Upper lobe of left lung (tissue), 6 donors: ENCODE results near the gene RASAL1. TPM values are rescaled to one million over a fixed set of nuclear protein-coding genes. Genes with fewer than 3 reads are reported as not detected.

Experiments used
- ATAC-seq, 2 donors: fragments of 200-7000 bp; cut with Tn5 transposase; one replicate each; pipeline ENCODE4 v1.9.1; 2022; ENCODE audit warnings: mild to moderate bottlenecking in 2 of 2, moderate library complexity in 2 of 2; ENCODE audit not compliant: low FRiP score in 2 of 2
- DNase-seq, 2 donors: peaks; one replicate each; pipeline ENCODE4 v3.0.0-alpha.2; 2019 to 2020
- H3K27ac ChIP-seq, 4 donors: fragments of 200-600 bp; sonication (generic); one replicate each; pipeline ENCODE4 v1.5.1; 2016 to 2019
- H3K27me3 ChIP-seq, 4 donors: fragments of 200-600 bp; sonication (generic); one replicate each; pipeline ENCODE4 v1.5.1; 2017 to 2019
- H3K36me3 ChIP-seq, 4 donors: fragments of 200-600 bp; sonication (generic); one replicate each; pipeline ENCODE4 v1.5.1; 2016 to 2019
- H3K4me1 ChIP-seq, 4 donors: fragments of 200-600 bp; sonication (generic); one replicate each; pipeline ENCODE4 v1.5.1; 2018 to 2019
- H3K4me3 ChIP-seq, 4 donors: fragments of 200-600 bp; sonication (generic); one replicate each; pipeline ENCODE4 v1.5.1; 2017 to 2019; ENCODE audit warnings: mild to moderate bottlenecking in 2 of 4, moderate library complexity in 1 of 4
- H3K9me3 ChIP-seq, 4 donors: fragments of 200-600 bp; sonication (generic); one replicate each; pipeline ENCODE4 v1.5.1; 2018 to 2019
- CTCF ChIP-seq, 6 experiments: fragments of 450-650 bp in 4 of 6; fragments of 200-600 bp in 2 of 6; sonication (generic) in 2 of 6; IDR thresholded peaks; one replicate each; pipeline ENCODE4 v1.5.1; 2016 to 2019; ENCODE audit warnings: antibody characterized with exemption in 6 of 6
- EP300 ChIP-seq, 4 donors: sonication (generic); formaldehyde crosslinking; IDR thresholded peaks; one replicate each; pipeline ENCODE4 v1.5.1; 2017; ENCODE audit warnings: antibody characterized with exemption in 4 of 4, control low read depth in 2 of 4
- POLR2A ChIP-seq, 4 donors: fragments of 450-650 bp; IDR thresholded peaks; one replicate each; pipeline ENCODE4 v1.5.1; 2016 to 2017; ENCODE audit warnings: antibody characterized with exemption in 4 of 4, mild to moderate bottlenecking in 2 of 4
- POLR2AphosphoS5 ChIP-seq, 2 donors: sonication (generic); formaldehyde crosslinking; IDR thresholded peaks; one replicate each; pipeline ENCODE4 v1.5.1; 2017; ENCODE audit warnings: antibody characterized with exemption in 2 of 2
- WGBS, 2 donors: methylation state at CpG; one replicate each; pipeline ENCODE4 v1.1.5; 2017 to 2018; 5-methylcytosine and 5-hydroxymethylcytosine counted together
- total RNA-seq, 6 donors: library from RNA; depleted of rRNA in 4 of 6; stranded (reverse); fragments of >200 nt in 4 of 6; gene quantifications; one replicate each; pipeline versions ENCODE4 v1.1.0 to v1.2.1, GENCODE V29; 2016 to 2021
- donor health status: DM: no; HTN: no; CAD: no; lungs with moderate emphysema.
- donor health status: DM: no; HTN: yes; CAD: no; lungs with severe emphysema.

Gene RASAL1
- total RNA-seq, 6 donors from 2014 or later: 0.27 to 4.2 (median 0.60) TPM; not detected in 3

GRCh38 chr12:113111247-113111646, 24.3 kb downstream of the RASAL1 start:
- H3K36me3 ChIP-seq: no peaks in the 10 kb centered on the region
- WGBS, 2 donors: 76 to 79% methylated on average over 3 of the region's 3 CpGs
- H3K4me3 ChIP-seq: no peak overlapping the region
- no peaks in the 10 kb centered on the region for H3K4me1 ChIP-seq
- DNase-seq (no peak), ATAC-seq (no peak)
- H3K27me3 ChIP-seq: no peaks in the 10 kb centered on the region
- H3K9me3 ChIP-seq: no peaks in the 10 kb centered on the region
- H3K27ac ChIP-seq: no peak overlapping the region
- TF ChIP-seq POLR2AphosphoS5 (IDR thresholded peaks at IDR 0.05) (no peak), EP300 (IDR thresholded peaks at IDR 0.05) (no peak), CTCF (IDR thresholded peaks at IDR 0.05) (no peak), POLR2A (IDR thresholded peaks at IDR 0.05) (no peak)

DNA sequence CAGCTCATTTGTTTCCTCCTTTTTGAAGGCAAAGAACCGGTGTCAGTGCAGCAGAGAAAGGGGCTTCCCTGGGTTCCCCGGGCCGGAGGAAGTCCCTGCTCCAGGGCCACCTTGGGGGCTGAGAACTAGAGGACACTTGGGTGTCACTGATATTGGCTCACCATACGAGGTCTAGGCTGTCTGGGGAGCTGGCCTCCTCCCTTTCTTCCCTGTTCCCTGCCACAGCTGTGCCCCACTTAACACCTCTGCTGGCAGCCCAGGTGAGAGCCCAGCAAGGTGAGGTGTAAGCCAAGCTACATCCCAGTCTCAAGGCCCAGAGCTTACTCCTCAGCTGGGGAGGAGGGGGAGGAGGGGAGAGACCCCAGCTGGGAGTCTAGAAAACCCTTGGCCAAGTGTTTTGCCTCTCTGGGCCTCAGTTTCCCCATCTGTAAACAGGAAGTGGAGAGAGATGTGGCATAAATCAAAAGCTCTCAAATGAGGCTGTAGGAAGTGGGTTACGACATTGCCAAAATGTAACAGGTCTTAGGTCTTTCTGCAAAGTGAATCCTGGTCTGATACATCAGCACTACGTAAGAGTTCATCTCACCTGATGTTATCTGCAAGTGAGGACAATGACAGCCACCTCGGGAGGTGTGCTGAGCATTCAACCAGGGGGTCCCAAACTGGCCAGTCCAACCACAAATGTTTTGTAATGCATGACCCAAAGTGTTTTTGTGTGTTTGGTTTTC, 25.5 kb downstream of the RASAL1 start:
- no peaks in the 10 kb centered on the region for H3K27me3 ChIP-seq
- ATAC-seq: no peak
- WGBS, 2 donors: 39 to 72% methylated on average over 3 to 7 of the region's 7 CpGs

DNA sequence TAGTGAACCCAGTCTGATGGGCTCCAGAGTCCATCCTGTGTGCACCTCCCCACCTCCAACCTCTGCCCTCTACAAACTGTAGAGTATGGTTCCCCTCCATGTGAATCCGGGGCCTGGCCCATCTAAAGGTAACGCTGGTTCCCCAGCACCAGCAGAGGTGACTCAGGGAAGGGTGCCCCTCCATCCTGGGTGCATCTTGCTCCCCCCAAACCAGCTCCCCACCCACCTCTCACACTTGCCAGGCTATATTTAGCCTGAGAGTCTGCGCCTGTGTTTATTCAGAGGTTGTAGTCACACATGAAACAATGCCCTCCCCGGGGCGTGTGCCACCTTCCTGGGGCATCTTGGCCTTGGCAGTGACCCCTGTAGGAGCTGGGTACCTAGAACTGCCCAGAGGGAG, 26.2 kb downstream of the RASAL1 start:
- Histone ChIP-seq H3K9me3 (no peaks in the 10 kb centered on the region), H3K36me3 (no peaks in the 10 kb centered on the region), H3K4me3 (no peak overlapping the region), H3K27ac (no peak overlapping the region), H3K27me3 (no peaks in the 10 kb centered on the region), H3K4me1 (no peaks in the 10 kb centered on the region)
- 76 to 81% methylated on average over 5 of the region's 5 CpGs for WGBS, 2 donors
- DNase-seq (no peak), ATAC-seq (no peak)
- no peak for TF ChIP-seq POLR2A (IDR thresholded peaks at IDR 0.05)
- no peak for TF ChIP-seq EP300 (IDR thresholded peaks at IDR 0.05)

More for the DNA sequence above, 25.5 kb downstream of the RASAL1 start:
- no peaks in the 10 kb centered on the region for H3K4me1 ChIP-seq
- no peak overlapping the region for H3K27ac ChIP-seq
- no peak for DNase-seq
- TF ChIP-seq POLR2AphosphoS5 (IDR thresholded peaks at IDR 0.05) (no peak), POLR2A (IDR thresholded peaks at IDR 0.05) (no peak), CTCF (IDR thresholded peaks at IDR 0.05) (no peak), EP300 (IDR thresholded peaks at IDR 0.05) (no peak)
- H3K9me3 ChIP-seq: no peaks in the 10 kb centered on the region
- H3K4me3 ChIP-seq: no peak overlapping the region
- no peaks in the 10 kb centered on the region for H3K36me3 ChIP-seq

DNA sequence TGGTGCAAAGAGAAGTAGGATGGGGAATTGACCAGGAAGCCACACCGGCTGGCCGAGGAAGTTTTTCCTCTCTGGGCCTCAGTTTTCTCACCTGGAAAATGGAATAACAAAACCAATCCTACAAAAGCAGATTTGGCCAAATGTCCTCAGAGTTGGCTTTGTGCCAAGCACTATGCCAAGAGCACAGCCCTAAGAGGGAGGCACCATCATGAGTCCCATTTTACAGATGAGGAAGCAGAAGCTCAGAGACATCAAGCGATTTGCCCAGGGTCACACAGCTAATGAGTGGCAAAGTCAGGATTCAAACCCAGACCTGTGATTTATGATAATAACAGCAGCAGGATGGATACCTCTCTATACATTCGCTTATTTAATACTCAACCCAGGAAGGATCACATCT, 27.3 kb downstream of the RASAL1 start:
- Histone ChIP-seq H3K27ac (no peak overlapping the region), H3K4me3 (no peak overlapping the region), H3K4me1 (peaks cover 0 to 5% (median 2%) of the 10 kb centered on the region in 4 donors), H3K36me3 (no peaks in the 10 kb centered on the region), H3K27me3 (no peaks in the 10 kb centered on the region), H3K9me3 (no peaks in the 10 kb centered on the region)
- 91 to 98% methylated on average over 4 of the region's 4 CpGs for WGBS, 2 donors
- DNase-seq: no peak
- no peak for TF ChIP-seq POLR2A (IDR thresholded peaks at IDR 0.05)
- TF ChIP-seq CTCF (IDR thresholded peaks at IDR 0.05): no peak
- no peak for TF ChIP-seq POLR2AphosphoS5 (IDR thresholded peaks at IDR 0.05)
- TF ChIP-seq EP300 (IDR thresholded peaks at IDR 0.05): no peak
- no peak for ATAC-seq

- ATAC-seq: no peak
- no peak overlapping the region for H3K27ac ChIP-seq
- DNase-seq: no peak
- H3K4me1 ChIP-seq: peaks cover 0 to 5% (median 2%) of the 10 kb centered on the region in 4 donors
- no peaks in the 10 kb centered on the region for H3K36me3 ChIP-seq
- WGBS, 2 donors: 75% methylated on average over 1 of the region's 1 CpG
- no peaks in the 10 kb centered on the region for H3K27me3 ChIP-seq
- H3K9me3 ChIP-seq: no peaks in the 10 kb centered on the region
- no peak overlapping the region for H3K4me3 ChIP-seq
- TF ChIP-seq EP300 (IDR thresholded peaks at IDR 0.05): no peak
- TF ChIP-seq POLR2AphosphoS5 (IDR thresholded peaks at IDR 0.05): no peak
- TF ChIP-seq POLR2A (IDR thresholded peaks at IDR 0.05): no peak
- no peak for TF ChIP-seq CTCF (IDR thresholded peaks at IDR 0.05)
Measured at GRCh38 chr12:113106361-113106760, 29.2 kb downstream of the RASAL1 start.
